ENCODE results near the gene LIPG.
"Not testable (repeated sequence)": the region's sequence is repeated elsewhere in the genome, so short reads cannot be mapped to it uniquely, and the experiment has no call there.

DNA sequence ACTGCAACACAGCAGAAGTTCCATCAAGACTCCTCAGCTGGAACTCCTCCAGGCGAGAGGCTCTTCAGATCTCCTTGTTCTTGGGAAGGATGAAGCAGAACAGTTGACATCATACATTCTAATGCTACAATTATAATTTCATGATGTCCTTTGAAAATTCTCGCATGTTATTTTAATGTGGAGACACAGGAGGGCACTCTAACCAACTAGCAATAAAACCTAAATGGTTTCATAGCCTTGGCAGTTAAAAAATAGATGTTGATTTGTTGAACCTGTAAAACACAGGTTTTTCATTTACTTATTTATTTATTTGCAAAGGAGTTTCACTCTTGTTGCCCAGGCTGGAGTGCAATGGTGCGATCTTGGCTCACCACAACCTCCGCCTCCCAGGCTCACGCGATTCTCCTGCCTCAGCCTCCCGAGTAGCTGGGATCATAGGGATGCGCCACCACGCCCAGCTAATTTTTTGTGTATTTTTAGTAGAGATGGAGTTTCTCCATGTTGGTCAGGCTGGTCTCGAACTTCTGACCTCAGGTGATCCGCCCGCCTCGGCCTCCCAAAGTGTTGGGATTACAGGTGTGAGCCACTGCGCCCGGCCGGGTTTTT is 2.4 kb upstream of the LIPG start:
- TF ChIP-seq, protein P1, sequence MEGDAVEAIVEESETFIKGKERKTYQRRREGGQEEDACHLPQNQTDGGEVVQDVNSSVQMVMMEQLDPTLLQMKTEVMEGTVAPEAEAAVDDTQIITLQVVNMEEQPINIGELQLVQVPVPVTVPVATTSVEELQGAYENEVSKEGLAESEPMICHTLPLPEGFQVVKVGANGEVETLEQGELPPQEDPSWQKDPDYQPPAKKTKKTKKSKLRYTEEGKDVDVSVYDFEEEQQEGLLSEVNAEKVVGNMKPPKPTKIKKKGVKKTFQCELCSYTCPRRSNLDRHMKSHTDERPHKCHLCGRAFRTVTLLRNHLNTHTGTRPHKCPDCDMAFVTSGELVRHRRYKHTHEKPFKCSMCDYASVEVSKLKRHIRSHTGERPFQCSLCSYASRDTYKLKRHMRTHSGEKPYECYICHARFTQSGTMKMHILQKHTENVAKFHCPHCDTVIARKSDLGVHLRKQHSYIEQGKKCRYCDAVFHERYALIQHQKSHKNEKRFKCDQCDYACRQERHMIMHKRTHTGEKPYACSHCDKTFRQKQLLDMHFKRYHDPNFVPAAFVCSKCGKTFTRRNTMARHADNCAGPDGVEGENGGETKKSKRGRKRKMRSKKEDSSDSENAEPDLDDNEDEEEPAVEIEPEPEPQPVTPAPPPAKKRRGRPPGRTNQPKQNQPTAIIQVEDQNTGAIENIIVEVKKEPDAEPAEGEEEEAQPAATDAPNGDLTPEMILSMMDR (IDR thresholded peaks at IDR 0.05), result peak in 5 of 6 experiments; percentile 34 to 62 (median 46)
- TF ChIP-seq POLR2A (IDR thresholded peaks at IDR 0.05), result not testable (repeated sequence)

Measured in esophagus squamous epithelium (tissue), 4 donors.